ENCODE results near the gene MS4A7.

- TF ChIP-seq, protein P1, sequence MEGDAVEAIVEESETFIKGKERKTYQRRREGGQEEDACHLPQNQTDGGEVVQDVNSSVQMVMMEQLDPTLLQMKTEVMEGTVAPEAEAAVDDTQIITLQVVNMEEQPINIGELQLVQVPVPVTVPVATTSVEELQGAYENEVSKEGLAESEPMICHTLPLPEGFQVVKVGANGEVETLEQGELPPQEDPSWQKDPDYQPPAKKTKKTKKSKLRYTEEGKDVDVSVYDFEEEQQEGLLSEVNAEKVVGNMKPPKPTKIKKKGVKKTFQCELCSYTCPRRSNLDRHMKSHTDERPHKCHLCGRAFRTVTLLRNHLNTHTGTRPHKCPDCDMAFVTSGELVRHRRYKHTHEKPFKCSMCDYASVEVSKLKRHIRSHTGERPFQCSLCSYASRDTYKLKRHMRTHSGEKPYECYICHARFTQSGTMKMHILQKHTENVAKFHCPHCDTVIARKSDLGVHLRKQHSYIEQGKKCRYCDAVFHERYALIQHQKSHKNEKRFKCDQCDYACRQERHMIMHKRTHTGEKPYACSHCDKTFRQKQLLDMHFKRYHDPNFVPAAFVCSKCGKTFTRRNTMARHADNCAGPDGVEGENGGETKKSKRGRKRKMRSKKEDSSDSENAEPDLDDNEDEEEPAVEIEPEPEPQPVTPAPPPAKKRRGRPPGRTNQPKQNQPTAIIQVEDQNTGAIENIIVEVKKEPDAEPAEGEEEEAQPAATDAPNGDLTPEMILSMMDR (conservative IDR thresholded peaks at IDR 0.05; ENCODE audit: low read length) = no peak
- no peak for TF ChIP-seq EZH2phosphoT487 (IDR thresholded peaks at IDR 0.05; ENCODE audit: borderline replicate concordance, low read depth, low read length)
Measured at GRCh38 chr11:60370252-60370810, 8.0 kb upstream of the MS4A7 start.

Data from OCI-LY7 (cell line).